NB4 (cell line): ENCODE measurements around the gene ATF7IP2.

Source experiments
- DNase-seq: peaks from one replicate; pipeline ENCODE4 v3.0.0; 2010; ENCODE audit warnings: low read depth
- H3K4me3 ChIP-seq: one replicate; pipeline ENCODE4 v1.5.1; 2011; ENCODE audit warnings: mild to moderate bottlenecking, low read depth, low read length, moderate library complexity
- MYC ChIP-seq: IDR thresholded peaks from 2 replicates; pipeline ENCODE4 v1.6.1; 2011; ENCODE audit warnings: low read depth, low read length
- POLR2A ChIP-seq: IDR thresholded peaks from 2 replicates; pipeline ENCODE4 v1.6.1; 2011; ENCODE audit warnings: mild to moderate bottlenecking; ENCODE audit not compliant: insufficient read length; ENCODE audit errors: extremely low read depth
- TF ChIP-seq, protein P1 (sequence below): IDR thresholded peaks from 2 replicates; pipeline ENCODE4 v1.6.1; 2011; ENCODE audit warnings: low read depth, low read length
- TF ChIP-seq, protein P2 (sequence below): IDR thresholded peaks from one replicate; pipeline ENCODE4 v1.5.1; 2012; ENCODE audit warnings: low read depth, low read length

ATF7IP2 gene

DNA sequence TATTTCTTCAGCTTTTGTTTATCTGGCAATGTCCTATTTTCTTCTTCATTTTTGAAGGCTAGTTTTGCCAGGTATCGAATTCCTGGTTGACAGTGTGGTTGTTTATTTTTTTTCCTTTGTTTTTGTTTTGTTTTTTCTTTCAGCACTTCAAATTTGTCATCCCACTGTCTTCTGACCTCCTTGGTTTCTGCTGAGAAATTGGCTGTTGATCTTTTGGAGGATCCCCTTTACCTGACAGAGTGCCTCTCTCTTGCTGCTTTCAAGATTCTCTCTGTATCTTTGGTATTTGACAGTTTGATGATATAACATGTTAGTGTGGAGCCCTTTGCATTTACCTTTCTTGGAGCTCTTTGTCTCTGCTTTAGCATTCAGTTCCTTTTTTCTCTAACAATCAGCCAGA, 9.6 kb upstream of the ATF7IP2 start:
- TF ChIP-seq, protein P1, sequence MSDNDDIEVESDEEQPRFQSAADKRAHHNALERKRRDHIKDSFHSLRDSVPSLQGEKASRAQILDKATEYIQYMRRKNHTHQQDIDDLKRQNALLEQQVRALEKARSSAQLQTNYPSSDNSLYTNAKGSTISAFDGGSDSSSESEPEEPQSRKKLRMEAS, result no peak
- TF ChIP-seq MYC, result no peak
- TF ChIP-seq, protein P2, sequence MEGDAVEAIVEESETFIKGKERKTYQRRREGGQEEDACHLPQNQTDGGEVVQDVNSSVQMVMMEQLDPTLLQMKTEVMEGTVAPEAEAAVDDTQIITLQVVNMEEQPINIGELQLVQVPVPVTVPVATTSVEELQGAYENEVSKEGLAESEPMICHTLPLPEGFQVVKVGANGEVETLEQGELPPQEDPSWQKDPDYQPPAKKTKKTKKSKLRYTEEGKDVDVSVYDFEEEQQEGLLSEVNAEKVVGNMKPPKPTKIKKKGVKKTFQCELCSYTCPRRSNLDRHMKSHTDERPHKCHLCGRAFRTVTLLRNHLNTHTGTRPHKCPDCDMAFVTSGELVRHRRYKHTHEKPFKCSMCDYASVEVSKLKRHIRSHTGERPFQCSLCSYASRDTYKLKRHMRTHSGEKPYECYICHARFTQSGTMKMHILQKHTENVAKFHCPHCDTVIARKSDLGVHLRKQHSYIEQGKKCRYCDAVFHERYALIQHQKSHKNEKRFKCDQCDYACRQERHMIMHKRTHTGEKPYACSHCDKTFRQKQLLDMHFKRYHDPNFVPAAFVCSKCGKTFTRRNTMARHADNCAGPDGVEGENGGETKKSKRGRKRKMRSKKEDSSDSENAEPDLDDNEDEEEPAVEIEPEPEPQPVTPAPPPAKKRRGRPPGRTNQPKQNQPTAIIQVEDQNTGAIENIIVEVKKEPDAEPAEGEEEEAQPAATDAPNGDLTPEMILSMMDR, result no peak
- TF ChIP-seq POLR2A, result no peak
- no peak for DNase-seq

DNA sequence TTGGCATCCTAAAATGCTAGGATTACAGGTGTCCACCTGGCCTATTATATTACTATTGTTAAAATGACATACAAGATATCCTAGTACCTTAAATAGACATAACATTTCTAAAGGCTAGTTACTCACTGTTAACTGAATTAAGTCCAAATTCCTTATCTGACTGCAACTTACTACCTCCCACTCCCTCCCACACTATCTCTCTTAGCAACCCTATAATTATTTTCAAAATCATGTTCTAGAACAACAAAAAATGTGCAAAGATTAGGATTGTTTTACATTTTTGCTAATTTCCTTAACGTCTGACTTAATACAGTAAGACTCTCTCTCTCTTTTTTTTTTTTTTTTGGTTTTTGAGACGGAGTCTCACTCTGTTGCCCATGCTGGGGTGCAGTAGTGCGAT, 2.2 kb upstream of the ATF7IP2 start:
- TF ChIP-seq, protein P2, result no peak
- TF ChIP-seq MYC (no peak), POLR2A (no peak)
- TF ChIP-seq, protein P1, result no peak
- no peak overlapping the region for H3K4me3 ChIP-seq
- DNase-seq, result no peak

More for the DNA sequence above, 9.6 kb upstream of the ATF7IP2 start:
- H3K4me3 ChIP-seq, result no peak overlapping the region

DNA sequence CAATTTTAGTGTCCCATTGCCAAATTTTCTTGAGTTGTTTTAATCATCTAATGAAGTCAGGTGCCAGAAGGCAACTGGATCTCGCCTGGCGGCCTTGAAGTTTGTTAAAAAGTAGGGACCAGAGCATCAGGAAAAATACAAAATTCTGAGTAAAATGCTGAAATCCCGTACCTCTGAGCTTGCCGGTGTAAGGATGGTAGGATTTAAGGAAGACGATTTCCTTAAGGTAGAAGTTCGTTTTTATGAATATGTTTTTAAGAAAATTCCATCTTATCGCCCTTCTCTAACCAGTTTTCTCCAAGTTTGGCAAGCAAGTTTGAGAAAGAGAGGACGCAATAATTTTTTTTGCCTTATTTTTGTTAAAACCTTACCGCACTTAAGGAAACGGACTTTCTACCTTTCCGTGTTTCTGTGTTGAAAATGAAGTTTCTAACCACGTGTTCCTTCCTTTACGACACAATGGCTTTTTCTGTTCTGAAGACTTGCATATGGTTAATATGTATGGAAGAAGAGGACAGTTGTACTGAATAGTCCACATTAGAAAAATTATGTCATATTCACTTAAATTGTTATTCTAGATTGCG, 748 bp downstream of the ATF7IP2 start:
- H3K4me3 ChIP-seq, result peak overlapping the region; percentile 82
- TF ChIP-seq, protein P1, result peak; percentile 95
- no peak for TF ChIP-seq POLR2A

DNA sequence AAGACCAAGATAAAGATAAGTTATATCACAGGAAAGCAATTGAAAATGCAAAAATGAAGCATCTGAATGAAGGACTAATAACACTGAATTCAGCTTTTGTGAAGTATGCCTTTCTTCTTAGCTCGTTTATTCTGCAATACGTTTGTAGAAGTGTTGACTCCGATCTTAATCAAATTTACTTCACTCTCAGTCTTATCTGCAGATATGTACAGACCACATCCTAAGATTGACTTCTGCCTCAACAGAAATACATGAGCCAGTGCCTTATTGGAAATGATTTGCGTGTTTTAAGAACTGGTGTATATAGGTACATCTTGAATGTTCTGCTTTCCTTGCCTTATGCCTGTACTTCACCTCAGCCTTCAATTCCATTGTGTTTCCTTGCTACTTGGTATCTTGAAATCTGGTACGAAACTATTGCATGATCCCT, 1.3 kb downstream of the ATF7IP2 start:
- H3K4me3 ChIP-seq, result peak overlapping the region; percentile 82
- peak; percentile 13 for DNase-seq
- no peak for TF ChIP-seq POLR2A
- TF ChIP-seq, protein P2, result no peak
- TF ChIP-seq, protein P1, result no peak
- no peak for TF ChIP-seq MYC

More for the DNA sequence above, 748 bp downstream of the ATF7IP2 start:
- DNase-seq, result peak; percentile 43

DNA sequence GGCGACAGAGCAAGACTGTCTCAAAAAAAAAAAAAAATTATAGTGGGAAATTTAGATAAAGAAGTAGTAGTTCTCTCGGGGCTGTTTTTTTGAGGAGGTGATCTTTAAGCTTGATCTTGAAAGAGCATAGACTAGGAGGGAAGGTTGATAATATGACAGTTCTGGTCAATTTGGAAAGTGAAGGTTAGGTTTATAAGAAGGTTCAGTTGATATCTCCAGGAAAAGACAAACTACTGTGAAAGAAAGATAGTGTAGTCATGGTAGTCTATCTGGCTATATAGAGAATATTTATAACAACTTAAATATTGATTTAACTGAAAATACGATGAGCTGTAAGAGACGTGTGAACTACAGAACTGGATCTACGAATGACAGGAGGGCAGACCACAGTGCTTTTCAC, 3.1 kb downstream of the ATF7IP2 start:
- H3K4me3 ChIP-seq, result no peak overlapping the region
- TF ChIP-seq, protein P2, result no peak
- TF ChIP-seq POLR2A, result no peak
- TF ChIP-seq, protein P1, result no peak
- TF ChIP-seq MYC, result no peak
- DNase-seq, result no peak

DNA sequence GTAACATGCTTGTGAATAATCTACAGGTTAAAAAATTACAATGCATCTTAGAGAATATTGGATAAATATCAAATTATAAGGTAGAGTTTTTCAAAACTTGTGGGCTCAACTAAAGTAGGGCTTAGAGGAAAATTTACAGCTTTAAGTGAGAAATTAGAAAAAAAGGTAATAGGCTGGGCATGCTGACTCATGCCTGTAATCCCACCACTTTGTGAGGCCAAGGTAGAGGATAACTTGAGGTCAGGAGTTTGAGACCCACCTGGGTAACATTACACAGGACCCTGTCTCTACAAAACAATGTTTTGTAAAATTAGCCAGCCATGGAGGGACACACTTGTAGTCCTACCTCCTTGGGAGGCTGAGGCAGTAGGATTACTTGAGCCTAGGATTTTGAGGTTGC, 4.5 kb downstream of the ATF7IP2 start:
- no peak overlapping the region for H3K4me3 ChIP-seq
- no peak for DNase-seq
- TF ChIP-seq POLR2A, result no peak
- TF ChIP-seq, protein P1, result no peak
- TF ChIP-seq, protein P2, result no peak
- TF ChIP-seq MYC, result no peak
